Endothelial cell (in vitro differentiated cells): ENCODE measurements around the gene HEMGN. TPM values are rescaled to one million over a fixed set of nuclear protein-coding genes. Genes with fewer than 3 reads are reported as not detected.

Experiments
- DNase-seq: peaks from one replicate; pipeline ENCODE4 v3.0.0; 2021; ENCODE audit warnings: low spot score
- H3K27ac Mint-ChIP-seq: one replicate; pipeline ENCODE4 v1.8.0; 2021; ENCODE audit warnings: mixed read lengths, inconsistent platforms; ENCODE audit not compliant: unreplicated experiment
- H3K27me3 Mint-ChIP-seq: one replicate; pipeline ENCODE4 v1.8.0; 2021; ENCODE audit warnings: mild to moderate bottlenecking, moderate library complexity, mixed read lengths, inconsistent platforms; ENCODE audit not compliant: unreplicated experiment
- H3K36me3 Mint-ChIP-seq: one replicate; pipeline ENCODE4 v1.8.0; 2021; ENCODE audit warnings: mild to moderate bottlenecking, low read depth, mixed read lengths, inconsistent platforms; ENCODE audit not compliant: unreplicated experiment
- H3K4me1 Mint-ChIP-seq: one replicate; pipeline ENCODE4 v1.8.0; 2021; ENCODE audit warnings: mild to moderate bottlenecking, mixed read lengths, inconsistent platforms; ENCODE audit not compliant: unreplicated experiment
- H3K4me3 Mint-ChIP-seq: one replicate; pipeline ENCODE4 v1.8.0; 2021; ENCODE audit warnings: mild to moderate bottlenecking, mixed read lengths, inconsistent platforms; ENCODE audit not compliant: unreplicated experiment
- H3K9me3 Mint-ChIP-seq: one replicate; pipeline ENCODE4 v1.8.0; 2021; ENCODE audit warnings: mixed read lengths, inconsistent platforms; ENCODE audit not compliant: unreplicated experiment
- CTCF ChIP-seq: fragments of 200-600 bp; sonication (generic); IDR thresholded peaks from one replicate; pipeline ENCODE4 v1.5.0; 2021; ENCODE audit warnings: antibody characterized with exemption; ENCODE audit not compliant: unreplicated experiment
- total RNA-seq: library from RNA; stranded (reverse); fragmentation: NEBNext Ultra II Directional; extraction: Animal tissue kit (Norgen Biotek cat#: 25700); gene quantifications from one replicate; pipeline ENCODE4 v1.2.1, GENCODE V29; 2021; ENCODE audit not compliant: unreplicated experiment

Gene HEMGN
- total RNA-seq, 1 donor from 2014 or later, result 0.44 TPM

- Mint-ChIP-seq H3K9me3 (no peaks in the 10 kb centered on the region), H3K4me1 (peaks cover 2% of the 10 kb centered on the region), H3K36me3 (no peaks in the 10 kb centered on the region), H3K27ac (no peak overlapping the region), H3K4me3 (no peak overlapping the region), H3K27me3 (no peaks in the 10 kb centered on the region)
- TF ChIP-seq CTCF, result no peak
- no peak for DNase-seq
Measured at GRCh38 chr9:97944612-97945011, 6.6 kb upstream of the HEMGN start.

GRCh38 chr9:97943308-97943855 lies 5.4 kb upstream of the HEMGN start:
- no peak overlapping the region for H3K27ac Mint-ChIP-seq
- H3K9me3 Mint-ChIP-seq, result no peaks in the 10 kb centered on the region
- no peak overlapping the region for H3K4me3 Mint-ChIP-seq
- H3K4me1 Mint-ChIP-seq, result peaks cover 2% of the 10 kb centered on the region
- TF ChIP-seq CTCF, result no peak
- no peaks in the 10 kb centered on the region for H3K27me3 Mint-ChIP-seq
- no peak for DNase-seq
- H3K36me3 Mint-ChIP-seq, result no peaks in the 10 kb centered on the region

- TF ChIP-seq CTCF, result no peak
- DNase-seq, result no peak
Measured at GRCh38 chr9:97941323-97941722, 3.4 kb upstream of the HEMGN start.

GRCh38 chr9:97940741-97941140 lies 2.8 kb upstream of the HEMGN start:
- DNase-seq, result no peak
- no peak overlapping the region for H3K4me3 Mint-ChIP-seq
- H3K36me3 Mint-ChIP-seq, result no peaks in the 10 kb centered on the region
- H3K4me1 Mint-ChIP-seq, result no peaks in the 10 kb centered on the region
- H3K27ac Mint-ChIP-seq, result no peak overlapping the region
- TF ChIP-seq CTCF, result no peak
- no peaks in the 10 kb centered on the region for H3K9me3 Mint-ChIP-seq
- H3K27me3 Mint-ChIP-seq, result no peaks in the 10 kb centered on the region

More at GRCh38 chr9:97941323-97941722, 3.4 kb upstream of the HEMGN start:
- H3K9me3 Mint-ChIP-seq, result no peaks in the 10 kb centered on the region
- no peak overlapping the region for H3K27ac Mint-ChIP-seq
- H3K4me3 Mint-ChIP-seq, result no peak overlapping the region
- no peaks in the 10 kb centered on the region for H3K27me3 Mint-ChIP-seq
- no peaks in the 10 kb centered on the region for H3K4me1 Mint-ChIP-seq
- H3K36me3 Mint-ChIP-seq, result no peaks in the 10 kb centered on the region

- no peaks in the 10 kb centered on the region for H3K36me3 Mint-ChIP-seq
- peaks cover 3% of the 10 kb centered on the region for H3K4me1 Mint-ChIP-seq
- no peak overlapping the region for H3K4me3 Mint-ChIP-seq
- no peak overlapping the region for H3K27ac Mint-ChIP-seq
- no peak for TF ChIP-seq CTCF
- H3K27me3 Mint-ChIP-seq, result no peaks in the 10 kb centered on the region
- no peaks in the 10 kb centered on the region for H3K9me3 Mint-ChIP-seq
- no peak for DNase-seq
Measured at GRCh38 chr9:97940233-97940632, 2.3 kb upstream of the HEMGN start.
